ENCODE results near the gene OGDH.

OGDH gene

DNA sequence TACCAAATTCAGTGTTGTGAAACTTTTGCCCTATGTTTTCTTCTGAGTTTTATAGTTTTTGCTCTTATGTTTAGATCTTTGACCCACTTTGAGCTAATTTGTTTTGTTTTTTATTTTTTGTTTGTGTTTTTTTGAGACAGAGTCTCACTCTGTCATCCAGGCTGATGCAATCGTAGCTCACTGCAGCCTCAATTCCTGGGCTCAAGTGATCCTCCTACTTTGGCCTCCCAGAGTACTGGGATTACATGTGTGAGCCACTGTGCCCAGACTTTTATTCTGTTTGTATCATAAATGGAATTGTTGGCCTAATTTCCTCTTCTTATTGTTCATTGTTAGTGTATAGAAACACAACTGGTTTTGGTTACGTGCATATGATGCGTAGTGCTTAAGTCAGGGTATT is 99.0 kb downstream of the OGDH start:
- Histone ChIP-seq H3K9me3 (no peaks in the 10 kb centered on the region), H3K4me3 (ENCODE audit: low read depth, low read length) (no peak overlapping the region), H3K27me3 (no peaks in the 10 kb centered on the region), H3K4me1 (no peaks in the 10 kb centered on the region), H3K36me3 (peaks cover 30% of the 10 kb centered on the region)
- DNase-seq = no peak
- TF ChIP-seq, protein P1, sequence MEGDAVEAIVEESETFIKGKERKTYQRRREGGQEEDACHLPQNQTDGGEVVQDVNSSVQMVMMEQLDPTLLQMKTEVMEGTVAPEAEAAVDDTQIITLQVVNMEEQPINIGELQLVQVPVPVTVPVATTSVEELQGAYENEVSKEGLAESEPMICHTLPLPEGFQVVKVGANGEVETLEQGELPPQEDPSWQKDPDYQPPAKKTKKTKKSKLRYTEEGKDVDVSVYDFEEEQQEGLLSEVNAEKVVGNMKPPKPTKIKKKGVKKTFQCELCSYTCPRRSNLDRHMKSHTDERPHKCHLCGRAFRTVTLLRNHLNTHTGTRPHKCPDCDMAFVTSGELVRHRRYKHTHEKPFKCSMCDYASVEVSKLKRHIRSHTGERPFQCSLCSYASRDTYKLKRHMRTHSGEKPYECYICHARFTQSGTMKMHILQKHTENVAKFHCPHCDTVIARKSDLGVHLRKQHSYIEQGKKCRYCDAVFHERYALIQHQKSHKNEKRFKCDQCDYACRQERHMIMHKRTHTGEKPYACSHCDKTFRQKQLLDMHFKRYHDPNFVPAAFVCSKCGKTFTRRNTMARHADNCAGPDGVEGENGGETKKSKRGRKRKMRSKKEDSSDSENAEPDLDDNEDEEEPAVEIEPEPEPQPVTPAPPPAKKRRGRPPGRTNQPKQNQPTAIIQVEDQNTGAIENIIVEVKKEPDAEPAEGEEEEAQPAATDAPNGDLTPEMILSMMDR (IDR thresholded peaks at IDR 0.05; ENCODE audit: low read depth, low read length) = no peak

DNA sequence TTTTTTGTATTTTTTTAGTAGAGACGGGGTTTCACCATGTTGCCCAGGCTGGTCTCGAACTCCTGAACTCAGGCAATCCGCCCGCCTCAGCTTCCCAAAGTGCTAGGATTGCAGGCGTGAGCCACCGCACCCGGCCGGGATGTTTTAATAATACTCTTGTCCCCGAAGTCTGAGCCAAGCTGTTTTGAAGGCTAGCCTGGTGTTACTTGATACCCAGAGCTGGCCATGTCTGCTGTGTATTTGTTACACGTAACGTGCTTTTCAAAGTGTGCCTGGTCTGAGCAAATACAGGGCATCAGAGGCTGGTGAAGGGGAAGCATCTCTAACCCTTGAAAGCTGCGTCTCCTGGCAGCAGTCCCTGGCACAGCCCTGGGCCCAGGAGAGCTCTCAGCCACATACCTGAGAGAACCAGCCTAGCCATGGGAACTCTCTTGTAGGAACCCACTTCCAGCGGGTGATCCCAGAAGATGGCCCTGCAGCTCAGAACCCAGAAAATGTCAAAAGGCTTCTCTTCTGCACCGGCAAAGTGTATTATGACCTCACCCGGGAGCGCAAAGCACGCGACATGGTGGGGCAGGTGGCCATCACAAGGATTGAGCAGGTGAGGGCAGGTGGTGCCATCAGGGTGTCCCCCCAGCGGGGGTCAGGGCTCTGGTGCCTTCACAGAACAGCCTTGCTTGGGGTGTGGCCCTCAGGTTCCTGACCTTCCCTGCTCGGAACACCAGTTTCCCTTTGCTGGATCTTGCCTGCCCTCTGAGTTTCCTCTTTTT is 100.5 kb downstream of the OGDH start:
- Histone ChIP-seq H3K27me3 (no peaks in the 10 kb centered on the region), H3K4me3 (ENCODE audit: low read depth, low read length) (no peak overlapping the region), H3K9me3 (no peaks in the 10 kb centered on the region), H3K4me1 (no peaks in the 10 kb centered on the region), H3K36me3 (peaks cover 18% of the 10 kb centered on the region)
- TF ChIP-seq, protein P1 (IDR thresholded peaks at IDR 0.05; ENCODE audit: low read depth, low read length) = no peak
- DNase-seq = no peak

DNA sequence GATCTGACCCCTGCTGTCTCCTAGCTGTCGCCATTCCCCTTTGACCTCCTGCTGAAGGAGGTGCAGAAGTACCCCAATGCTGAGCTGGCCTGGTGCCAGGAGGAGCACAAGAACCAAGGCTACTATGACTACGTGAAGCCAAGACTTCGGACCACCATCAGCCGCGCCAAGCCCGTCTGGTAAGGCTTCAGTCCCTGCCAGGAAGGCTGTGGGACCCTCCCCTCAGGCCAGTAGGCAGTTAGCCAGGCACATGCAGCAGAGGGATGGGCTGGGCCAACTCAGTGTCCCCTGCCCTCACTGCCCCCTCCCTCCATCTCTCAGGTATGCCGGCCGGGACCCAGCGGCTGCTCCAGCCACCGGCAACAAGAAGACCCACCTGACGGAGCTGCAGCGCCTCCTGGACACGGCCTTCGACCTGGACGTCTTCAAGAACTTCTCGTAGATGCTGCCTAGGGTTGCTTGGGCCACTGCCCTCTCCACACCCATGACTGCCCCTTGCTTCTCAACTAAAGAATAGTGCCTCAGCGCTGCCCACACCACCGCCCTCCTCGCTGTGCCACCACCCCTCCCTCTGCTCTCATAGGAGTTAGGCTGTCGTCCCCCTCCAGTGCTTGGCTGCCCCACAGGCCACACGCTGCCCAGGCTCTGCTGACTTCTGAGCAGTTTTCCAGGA is 101.3 kb downstream of the OGDH start:
- TF ChIP-seq, protein P1 (IDR thresholded peaks at IDR 0.05; ENCODE audit: low read depth, low read length) = no peak
- peaks cover 15% of the 10 kb centered on the region for H3K36me3 ChIP-seq
- H3K4me3 ChIP-seq (ENCODE audit: low read depth, low read length) = no peak overlapping the region
- H3K27me3 ChIP-seq = no peaks in the 10 kb centered on the region
- DNase-seq = no peak
- no peaks in the 10 kb centered on the region for H3K4me1 ChIP-seq
- H3K9me3 ChIP-seq = no peaks in the 10 kb centered on the region

DNA sequence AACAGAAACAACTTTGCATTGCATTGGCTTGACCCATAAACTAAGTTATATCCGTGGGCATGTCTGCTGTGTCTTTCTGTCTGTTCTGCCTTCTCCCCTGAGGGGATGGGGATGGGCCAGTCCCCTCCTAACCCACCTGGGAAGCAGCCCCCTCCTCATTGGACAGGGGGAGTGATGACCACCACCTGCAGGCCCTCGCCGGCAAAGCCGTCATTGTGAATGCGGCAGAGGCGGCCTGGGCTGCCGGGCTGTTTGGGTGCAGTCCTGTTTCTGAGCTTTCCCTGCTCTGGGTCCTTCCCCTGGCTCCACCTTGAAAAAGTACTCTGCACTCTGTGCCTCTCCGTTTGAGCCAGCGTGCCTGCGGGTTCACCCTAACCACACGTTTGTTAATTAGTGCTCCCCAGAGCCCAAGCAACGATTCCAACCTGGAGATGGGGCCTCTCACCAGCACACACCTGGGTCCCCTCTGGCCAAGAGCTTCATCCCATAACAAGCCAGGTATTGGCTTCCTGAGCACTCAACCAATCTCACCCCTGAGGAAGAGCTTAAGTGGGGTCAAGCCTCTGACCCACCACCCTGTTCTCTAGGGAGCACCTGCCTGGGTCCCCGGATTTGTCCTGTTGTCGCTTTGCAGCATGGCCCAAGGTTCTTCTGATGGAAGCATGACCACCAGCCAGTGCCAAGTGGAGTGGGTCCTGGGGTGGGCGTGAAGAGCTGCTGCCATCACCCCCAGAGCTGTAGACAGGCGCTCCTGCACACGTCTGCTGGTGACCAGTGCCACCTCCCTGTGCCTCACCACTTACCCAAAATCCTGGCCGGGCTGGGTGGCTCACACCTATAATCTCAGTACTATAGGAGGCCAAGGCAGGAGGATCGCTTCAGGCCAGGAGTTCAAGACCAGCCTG is 102.8 kb downstream of the OGDH start:
- DNase-seq = no peak
- Histone ChIP-seq H3K27me3 (no peaks in the 10 kb centered on the region), H3K4me3 (ENCODE audit: low read depth, low read length) (no peak overlapping the region), H3K36me3 (peaks cover 10% of the 10 kb centered on the region), H3K4me1 (no peaks in the 10 kb centered on the region), H3K9me3 (no peaks in the 10 kb centered on the region)
- TF ChIP-seq, protein P1 (IDR thresholded peaks at IDR 0.05; ENCODE audit: low read depth, low read length) = no peak

DNA sequence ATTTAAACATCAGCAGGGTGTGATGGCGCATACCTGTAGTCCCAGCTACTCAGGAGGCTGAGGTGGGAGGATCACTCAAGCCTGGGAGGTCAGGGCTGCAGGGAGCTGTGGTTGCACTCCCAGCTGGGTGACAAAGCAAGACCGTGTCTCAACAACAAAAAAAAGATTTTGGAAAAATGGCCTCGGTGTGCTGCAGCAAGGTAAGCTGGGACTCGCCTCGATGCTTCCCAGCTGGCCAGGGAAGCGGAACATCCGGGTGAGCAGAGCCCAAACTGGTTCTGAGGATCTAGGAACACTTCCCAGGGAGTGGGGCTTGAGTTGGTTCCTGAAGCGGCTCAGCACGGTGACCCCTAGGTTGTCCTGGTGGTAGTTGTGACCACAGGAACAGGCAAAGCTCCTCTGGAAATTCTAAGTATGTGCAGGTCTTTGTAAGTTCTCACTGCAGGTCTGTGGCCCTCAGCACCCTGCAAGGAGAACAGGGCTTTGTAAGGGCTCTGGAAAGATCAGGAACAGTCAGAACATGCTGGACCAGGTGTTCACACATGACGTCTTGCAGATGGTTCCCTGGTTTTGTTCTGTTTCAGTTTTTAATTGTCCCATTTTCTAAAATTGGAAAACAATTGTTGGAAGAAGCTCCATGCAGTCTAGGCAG is 103.6 kb downstream of the OGDH start:
- H3K27me3 ChIP-seq = no peaks in the 10 kb centered on the region
- H3K4me3 ChIP-seq (ENCODE audit: low read depth, low read length) = no peak overlapping the region
- no peaks in the 10 kb centered on the region for H3K9me3 ChIP-seq
- TF ChIP-seq, protein P1 (IDR thresholded peaks at IDR 0.05; ENCODE audit: low read depth, low read length) = no peak
- H3K4me1 ChIP-seq = no peaks in the 10 kb centered on the region
- peaks cover 10% of the 10 kb centered on the region for H3K36me3 ChIP-seq
- DNase-seq = no peak

Measured in BE2C (cell line).